ENCODE data around the gene PTPRZ1.

- TF ChIP-seq CTCF (IDR thresholded peaks at IDR 0.05; ENCODE audit: insufficient read depth, low read length) (no peak), POLR2AphosphoS5 (IDR thresholded peaks at IDR 0.05; ENCODE audit: low read depth) (no peak), REST (IDR thresholded peaks at IDR 0.05; ENCODE audit: insufficient replicate concordance, low read depth) (no peak), SPI1 (IDR thresholded peaks at IDR 0.05; ENCODE audit: borderline replicate concordance, low read depth) (no peak)
Measured at GRCh38 chr7:122094549-122094948, 221.6 kb downstream of the PTPRZ1 start.

All from HL-60 (cell line).